Measurements from ENCODE around the gene ZNF74. TPM values are rescaled to one million over a fixed set of nuclear protein-coding genes. Genes with fewer than 3 reads are reported as not detected.
"Not testable (repeated sequence)": the region's sequence is repeated elsewhere in the genome, so short reads cannot be mapped to it uniquely, and the experiment has no call there.

The ZNF74 gene
- total RNA-seq, 1 donor from 2014 or later, result 4.3 TPM

DNA sequence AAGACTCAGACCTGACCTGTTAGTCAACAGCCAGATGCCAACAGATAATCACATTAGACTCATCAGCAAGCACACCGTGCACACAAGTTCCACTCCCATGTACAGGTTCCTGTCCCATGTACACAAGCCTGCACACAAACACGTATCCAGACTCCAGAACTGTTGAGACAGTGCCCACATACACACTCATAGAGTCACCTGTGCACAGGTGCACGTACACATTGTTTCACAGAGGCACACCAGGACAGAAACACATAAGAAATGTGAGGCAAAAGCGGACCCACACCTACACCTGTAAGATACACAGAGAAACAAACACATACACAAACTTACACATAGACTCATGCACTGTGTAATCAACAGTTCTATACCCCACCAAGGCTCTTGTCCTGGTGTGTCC lies 2.7 kb upstream of the ZNF74 start:
- intact Hi-C loops (cut with micrococcal nuclease), result no loop called here
- no peak for ATAC-seq (ENCODE audit: low read depth)
- Mint-ChIP-seq H3K9me3 (no peaks in the 10 kb centered on the region), H3K4me3 (no peak overlapping the region), H3K27ac (no peak overlapping the region), H3K27me3 (no peaks in the 10 kb centered on the region), H3K36me3 (ENCODE audit: low read depth) (peaks cover 3% of the 10 kb centered on the region), H3K4me1 (peaks cover 28% of the 10 kb centered on the region)
- CTCF ChIA-PET, result no interaction called here
- POLR2A ChIA-PET, result interaction anchor here (0.6 kb wide), 1 partner anchor 9 kb away, joined by 5 read pairs; no protein-coding TSS in a partner anchor
- TF ChIP-seq CTCF (IDR thresholded peaks at IDR 0.05), result no peak
- DNase-seq, result no peak

DNA sequence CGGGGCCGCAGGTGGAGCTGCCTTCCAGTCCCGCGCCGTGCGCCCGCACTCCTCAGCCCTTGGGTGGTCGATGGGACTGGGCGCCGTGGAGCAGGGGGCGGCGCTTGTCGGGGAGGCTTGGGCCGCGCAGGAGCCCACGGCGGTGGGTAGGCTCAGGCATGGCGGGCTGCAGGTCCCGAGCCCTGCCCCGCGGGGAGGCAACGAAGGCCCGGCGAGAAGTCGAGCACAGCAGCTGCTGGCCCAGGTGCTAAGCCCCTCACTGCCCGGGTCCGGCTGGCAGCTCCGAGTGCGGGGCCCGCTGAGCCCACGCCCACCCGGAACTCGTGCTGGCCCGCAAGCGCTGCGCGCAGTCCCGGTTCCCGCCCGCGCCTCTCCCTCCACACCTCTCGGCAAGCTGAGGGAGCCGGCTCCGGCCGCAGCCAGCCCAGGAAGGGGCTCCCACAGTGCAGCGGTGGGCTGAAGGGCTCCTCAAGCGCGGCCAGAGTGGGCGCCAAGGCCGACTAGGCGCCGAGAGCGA lies 1.5 kb upstream of the ZNF74 start:
- H3K4me3 Mint-ChIP-seq; H3K27me3 Mint-ChIP-seq; intact Hi-C loops (cut with micrococcal nuclease); CTCF ChIA-PET; POLR2A ChIA-PET; DNase-seq; H3K9me3 Mint-ChIP-seq; H3K27ac Mint-ChIP-seq; ATAC-seq (ENCODE audit: low read depth); H3K36me3 Mint-ChIP-seq (ENCODE audit: low read depth): not testable (repeated sequence)
- H3K4me1 Mint-ChIP-seq, result peaks cover 33% of the 10 kb centered on the region

- CTCF ChIA-PET, result no interaction called here
- H3K4me1 Mint-ChIP-seq, result peaks cover 33% of the 10 kb centered on the region
These were observed 807 bp upstream of the ZNF74 start for GRCh38 chr22:20392983-20393704.

DNA sequence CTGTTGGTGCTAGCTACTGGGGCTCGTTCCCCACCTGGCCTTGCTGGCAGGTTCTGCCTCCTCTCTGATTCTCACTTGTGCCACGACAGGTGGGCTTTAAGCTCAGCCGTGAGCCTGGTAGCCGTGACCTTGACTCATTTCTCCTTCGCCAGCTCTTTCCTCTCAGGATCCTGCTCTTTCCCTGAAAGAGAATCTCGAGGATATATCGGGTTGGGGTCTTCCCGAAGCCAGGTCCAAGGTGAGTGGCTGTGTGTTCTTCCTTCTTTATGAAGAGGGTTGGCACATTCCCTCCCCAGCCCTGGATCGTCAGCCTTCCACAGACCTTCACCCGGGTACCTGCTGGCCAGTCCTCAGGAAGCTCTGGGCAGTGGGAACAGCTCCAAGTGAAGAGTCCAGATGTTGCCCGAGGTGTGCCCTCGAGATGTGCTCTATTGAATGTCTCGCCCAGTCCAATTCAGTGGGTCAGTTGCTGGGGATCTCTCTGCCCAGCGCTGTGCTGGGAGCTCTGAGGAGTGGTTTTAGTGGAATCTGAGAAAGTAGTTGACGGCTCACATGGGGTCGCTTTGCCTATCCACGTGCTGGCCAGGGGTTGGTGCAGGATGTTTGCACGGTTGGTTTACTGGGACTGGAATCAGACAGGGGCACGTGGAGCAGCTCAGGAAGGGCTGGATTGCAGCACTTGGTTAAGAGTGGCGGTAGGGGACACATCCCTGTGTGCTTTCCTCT lies 1.4 kb downstream of the ZNF74 start:
- peaks cover 33% of the 10 kb centered on the region for H3K4me1 Mint-ChIP-seq
- no peaks in the 10 kb centered on the region for H3K9me3 Mint-ChIP-seq
- H3K4me3 Mint-ChIP-seq, result peak overlapping the region; percentile 92
- no peak overlapping the region for H3K27ac Mint-ChIP-seq
- no peaks in the 10 kb centered on the region for H3K27me3 Mint-ChIP-seq
- H3K36me3 Mint-ChIP-seq (ENCODE audit: low read depth), result peaks cover 7% of the 10 kb centered on the region
- ChIA-PET CTCF (interaction anchor here (1.1 to 1.4 kb wide), 2 partner anchors 23 to 169 kb away, joined by 3 read pairs; no protein-coding TSS in a partner anchor), POLR2A (no interaction called here)
- no peak for TF ChIP-seq CTCF (IDR thresholded peaks at IDR 0.05)
- no peak for DNase-seq
- no peak for ATAC-seq (ENCODE audit: low read depth)
- intact Hi-C loops (cut with micrococcal nuclease), result loop anchor here (2.0 kb wide), 1 partner anchor 463 kb away; the partner anchor contains the start of genes PI4KA and SNAP29

More at GRCh38 chr22:20392983-20393704, 807 bp upstream of the ZNF74 start:
- H3K27me3 Mint-ChIP-seq, result no peaks in the 10 kb centered on the region
- no peaks in the 10 kb centered on the region for H3K9me3 Mint-ChIP-seq
- DNase-seq (no peak), ATAC-seq (ENCODE audit: low read depth) (no peak)
- no peak for TF ChIP-seq CTCF (IDR thresholded peaks at IDR 0.05)
- peak overlapping the region; percentile 92 for H3K4me3 Mint-ChIP-seq
- peak overlapping the region; percentile 86 for H3K27ac Mint-ChIP-seq
- POLR2A ChIA-PET, result interaction anchor here (0.6 to 1.2 kb wide), 5 partner anchors 9 to 276 kb away, joined by 3 to 5 read pairs (median 4); partner anchors contain the start of genes KLHL22 and TRMT2A
- intact Hi-C loops (cut with micrococcal nuclease), result no loop called here
- H3K36me3 Mint-ChIP-seq (ENCODE audit: low read depth), result peaks cover 3% of the 10 kb centered on the region

DNA sequence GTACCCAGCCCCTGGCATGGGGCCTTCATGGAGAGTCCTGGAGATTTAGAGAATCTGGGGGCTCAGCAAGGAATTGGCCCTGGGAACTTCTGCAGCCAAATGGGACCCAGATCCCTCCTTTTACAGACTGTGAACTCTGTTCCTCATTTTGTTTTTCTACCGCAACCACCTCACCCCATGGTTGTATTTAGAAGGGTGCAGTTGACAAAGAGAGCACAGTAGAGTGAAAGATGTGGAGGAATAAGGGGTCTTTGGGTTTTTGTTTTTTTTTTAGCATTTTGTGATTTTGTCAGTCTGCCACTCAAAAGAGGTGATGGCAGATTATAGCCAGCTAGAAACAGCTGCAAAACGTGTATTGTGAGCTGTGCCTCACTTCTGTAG lies 1.9 kb downstream of the ZNF74 start:
- Mint-ChIP-seq H3K9me3 (no peaks in the 10 kb centered on the region), H3K4me3 (no peak overlapping the region), H3K27ac (no peak overlapping the region), H3K36me3 (ENCODE audit: low read depth) (peaks cover 7% of the 10 kb centered on the region), H3K27me3 (no peaks in the 10 kb centered on the region), H3K4me1 (peaks cover 33% of the 10 kb centered on the region)
- TF ChIP-seq CTCF (IDR thresholded peaks at IDR 0.05), result no peak
- ChIA-PET CTCF (interaction anchor here (1.1 to 1.4 kb wide), 2 partner anchors 22 to 168 kb away, joined by 3 read pairs; no protein-coding TSS in a partner anchor), POLR2A (no interaction called here)
- no peak for ATAC-seq (ENCODE audit: low read depth)
- intact Hi-C loops (cut with micrococcal nuclease), result loop anchor here (2.0 kb wide), 1 partner anchor 463 kb away; the partner anchor contains the start of genes PI4KA and SNAP29
- no peak for DNase-seq
